Measurements from ENCODE around the gene TMEM144.
"Not testable (repeated sequence)": the region's sequence is repeated elsewhere in the genome, so short reads cannot be mapped to it uniquely, and the experiment has no call there.

The TMEM144 gene

GRCh38 chr4:158238575-158238974, 28.3 kb downstream of the TMEM144 start:
- DNase-seq, result no peak

GRCh38 chr4:158239196-158239595, 28.9 kb downstream of the TMEM144 start:
- DNase-seq, result no peak

GRCh38 chr4:158243071-158243470, 32.8 kb downstream of the TMEM144 start:
- DNase-seq, result no peak

- DNase-seq, result no peak
Observed at GRCh38 chr4:158250321-158250720, 40.0 kb downstream of the TMEM144 start.

GRCh38 chr4:158253350-158253980, 43.2 kb downstream of the TMEM144 start:
- no peak for DNase-seq

- DNase-seq, result no peak
Observed at GRCh38 chr4:158254292-158254691, 44.0 kb downstream of the TMEM144 start.

- no peak for DNase-seq
Observed at GRCh38 chr4:158255727-158256324, 45.5 kb downstream of the TMEM144 start.

- DNase-seq, result no peak
Observed at GRCh38 chr4:158259955-158260575, 49.8 kb downstream of the TMEM144 start.

GRCh38 chr4:158261480-158261879, 51.2 kb downstream of the TMEM144 start:
- DNase-seq, result no peak

- DNase-seq, result no peak
Observed at GRCh38 chr4:158268553-158268952, 58.3 kb downstream of the TMEM144 start.

GRCh38 chr4:158274636-158275035, 64.3 kb downstream of the TMEM144 start:
- no peak for DNase-seq

GRCh38 chr4:158277558-158277957, 67.3 kb downstream of the TMEM144 start:
- no peak for DNase-seq

GRCh38 chr4:158279052-158279451, 68.8 kb downstream of the TMEM144 start:
- DNase-seq, result not testable (repeated sequence)

GRCh38 chr4:158280856-158281255, 70.6 kb downstream of the TMEM144 start:
- DNase-seq, result no peak

- no peak for DNase-seq
Observed at GRCh38 chr4:158282252-158282651, 72.0 kb downstream of the TMEM144 start.

- DNase-seq, result no peak
Observed at GRCh38 chr4:158285429-158286216, 75.3 kb downstream of the TMEM144 start.

- no peak for DNase-seq
Observed at GRCh38 chr4:158290912-158291311, 80.6 kb downstream of the TMEM144 start.

- no peak for DNase-seq
Observed at GRCh38 chr4:158291334-158292055, 81.2 kb downstream of the TMEM144 start.

- DNase-seq, result no peak
Observed at GRCh38 chr4:158292156-158292555, 81.9 kb downstream of the TMEM144 start.

- no peak for DNase-seq
Observed at GRCh38 chr4:158295053-158295452, 84.8 kb downstream of the TMEM144 start.

GRCh38 chr4:158297866-158298265, 87.6 kb downstream of the TMEM144 start:
- no peak for DNase-seq

GRCh38 chr4:158299459-158300007, 89.2 kb downstream of the TMEM144 start:
- DNase-seq, result no peak

- DNase-seq, result no peak
Observed at GRCh38 chr4:158300012-158300411, 89.7 kb downstream of the TMEM144 start.
